K562 (cell line): ENCODE results near the gene ZNF121. TPM values are rescaled to one million over a fixed set of nuclear protein-coding genes. Genes with fewer than 3 reads are reported as not detected.

Source experiments
- C11orf30 ChIP-seq: fragments of 450-650 bp; IDR thresholded peaks from 2 replicates; pipeline ENCODE4 v1.6.1; 2016; ENCODE audit warnings: low read depth, mild to moderate bottlenecking
- DIDO1 ChIP-seq: fragments of 450-650 bp; IDR thresholded peaks from 2 replicates; pipeline ENCODE4 v1.6.1; 2016; ENCODE audit warnings: low read depth, missing biosample characterization, missing genetic modification characterization
- ELF2 ChIP-seq: fragments of 250-450 bp; sonication (Bioruptor Pico); IDR thresholded peaks from 2 replicates; pipeline ENCODE4 v1.5.0; 2021; ENCODE audit warnings: mild to moderate bottlenecking
- GTF2A2 ChIP-seq: IDR thresholded peaks from 2 replicates; pipeline ENCODE4 v1.6.1; 2016; ENCODE audit warnings: mild to moderate bottlenecking, missing genetic modification characterization, missing compliant biosample characterization
- POLR2G ChIP-seq: fragments of 200-400 bp; formaldehyde crosslinking; IDR thresholded peaks from 2 replicates; pipeline ENCODE4 v1.6.1; 2017; ENCODE audit warnings: low read depth, mild to moderate bottlenecking, antibody characterized with exemption, low read length, moderate library complexity
- RBM25 ChIP-seq: fragments of 200-400 bp; formaldehyde crosslinking; IDR thresholded peaks from 2 replicates; pipeline ENCODE4 v1.6.1; 2018; ENCODE audit warnings: low read length, low read depth, moderate library complexity; ENCODE audit not compliant: severe bottlenecking
- SMC3 ChIP-seq: conservative IDR thresholded peaks from 2 replicates; pipeline ENCODE4 v1.6.1; 2011; ENCODE audit warnings: low read depth, low read length, improper control_type of control experiment; ENCODE audit not compliant: insufficient read depth
- STAT5A ChIP-seq: IDR thresholded peaks from 2 replicates; pipeline ENCODE4 v1.6.1; 2012; ENCODE audit warnings: low read length, inconsistent platforms, borderline replicate concordance
- YY1 ChIP-seq, 3 experiments: IDR thresholded peaks; 2 replicates each; pipeline ENCODE4 v1.6.1; 2011; ENCODE audit warnings: low read length in 2 of 3, mild to moderate bottlenecking in 2 of 3, moderate library complexity in 2 of 3, borderline replicate concordance in 1 of 3, control low read depth in 1 of 3, low read depth in 1 of 3; ENCODE audit not compliant: insufficient read depth in 3 of 3, insufficient replicate concordance in 2 of 3, control insufficient read depth in 1 of 3, insufficient read length in 1 of 3; ENCODE audit errors: extremely low read depth in 1 of 3
- ZNF165 ChIP-seq: fragments of 250-450 bp; sonication (Bioruptor Pico); IDR thresholded peaks from 2 replicates; pipeline ENCODE4 v1.4.0; 2020; ENCODE audit warnings: borderline replicate concordance
- ZNF639 ChIP-seq, 2 experiments: fragments of 200-800 bp in 1 of 2; sonication (Bioruptor generic) in 1 of 2; sonication (generic) in 1 of 2; formaldehyde crosslinking in 1 of 2; IDR thresholded peaks in 1 of 2; conservative IDR thresholded peaks in 1 of 2; 2 replicates each; pipeline versions ENCODE4 v1.5.0 to v1.6.1; 2016 to 2020; ENCODE audit warnings: missing compliant biosample characterization in 1 of 2, missing genetic modification characterization in 1 of 2, missing genetic modification reagents in 1 of 2
- ZNF79 ChIP-seq: fragments of 250-450 bp; sonication (Bioruptor Pico); IDR thresholded peaks from 2 replicates; pipeline ENCODE4 v1.4.0; 2020; ENCODE audit warnings: low read depth, mild to moderate bottlenecking, moderate library complexity
- polyA plus RNA-seq, 8 experiments: library from polyadenylated mRNA; depleted of rRNA in 4 of 8; stranded (reverse) in 5 of 8; unstranded in 3 of 8; fragments of >200 nt; fragmentation: Nextera tagmentation in 2 of 8; fragmentation: Illumina TruSeq in 1 of 8; extraction: Ambion mirVana in 2 of 8; extraction: Trizol in 1 of 8; gene quantifications; 2 replicates each; pipeline versions ENCODE4 v1.2.1 to v1.2.3, GENCODE V29; 2011 to 2014; ENCODE audit warnings: inconsistent platforms in 1 of 8, missing spikeins in 1 of 8
- total RNA-seq, 7 experiments: library from RNA; depleted of rRNA in 6 of 7; stranded (reverse); fragments of >200 nt in 6 of 7; fragmentation: Illumina TruSeq in 2 of 7; extraction: Trizol in 2 of 7; gene quantifications; 2 replicates each; pipeline versions ENCODE4 v1.2.1 to v1.2.3, GENCODE V29; 2011 to 2021; ENCODE audit warnings: low replicate concordance in 1 of 7
- TF ChIP-seq, protein P1 (sequence below): fragments of 450-650 bp; conservative IDR thresholded peaks from 2 replicates; pipeline ENCODE4 v1.6.1; 2016; ENCODE audit warnings: missing genetic modification characterization, low read depth, mild to moderate bottlenecking, missing compliant biosample characterization, moderate library complexity
- TF ChIP-seq, protein P2 (sequence below): fragments of 250-450 bp; sonication (Bioruptor Pico); IDR thresholded peaks from 2 replicates; pipeline ENCODE4 v1.9.0; 2021; ENCODE audit warnings: mild to moderate bottlenecking, inconsistent platforms
- TF ChIP-seq, protein P3 (sequence below): fragments of 250-450 bp; sonication (Bioruptor Pico); IDR thresholded peaks from 2 replicates; pipeline ENCODE4 v1.5.0; 2020; ENCODE audit warnings: mild to moderate bottlenecking, borderline replicate concordance
- TF ChIP-seq, protein P4 (sequence below): fragments of 450-650 bp; formaldehyde crosslinking; IDR thresholded peaks from 2 replicates; pipeline ENCODE4 v1.4.0; 2020; ENCODE audit warnings: mild to moderate bottlenecking, moderate library complexity

Gene ZNF121
- total and polyA plus RNA-seq, 9 of the 15 experiments (the other 6 are each of a cell fraction or from before 2014, with no cell fraction given): 14.6 to 115 (median 33.4) TPM

DNA sequence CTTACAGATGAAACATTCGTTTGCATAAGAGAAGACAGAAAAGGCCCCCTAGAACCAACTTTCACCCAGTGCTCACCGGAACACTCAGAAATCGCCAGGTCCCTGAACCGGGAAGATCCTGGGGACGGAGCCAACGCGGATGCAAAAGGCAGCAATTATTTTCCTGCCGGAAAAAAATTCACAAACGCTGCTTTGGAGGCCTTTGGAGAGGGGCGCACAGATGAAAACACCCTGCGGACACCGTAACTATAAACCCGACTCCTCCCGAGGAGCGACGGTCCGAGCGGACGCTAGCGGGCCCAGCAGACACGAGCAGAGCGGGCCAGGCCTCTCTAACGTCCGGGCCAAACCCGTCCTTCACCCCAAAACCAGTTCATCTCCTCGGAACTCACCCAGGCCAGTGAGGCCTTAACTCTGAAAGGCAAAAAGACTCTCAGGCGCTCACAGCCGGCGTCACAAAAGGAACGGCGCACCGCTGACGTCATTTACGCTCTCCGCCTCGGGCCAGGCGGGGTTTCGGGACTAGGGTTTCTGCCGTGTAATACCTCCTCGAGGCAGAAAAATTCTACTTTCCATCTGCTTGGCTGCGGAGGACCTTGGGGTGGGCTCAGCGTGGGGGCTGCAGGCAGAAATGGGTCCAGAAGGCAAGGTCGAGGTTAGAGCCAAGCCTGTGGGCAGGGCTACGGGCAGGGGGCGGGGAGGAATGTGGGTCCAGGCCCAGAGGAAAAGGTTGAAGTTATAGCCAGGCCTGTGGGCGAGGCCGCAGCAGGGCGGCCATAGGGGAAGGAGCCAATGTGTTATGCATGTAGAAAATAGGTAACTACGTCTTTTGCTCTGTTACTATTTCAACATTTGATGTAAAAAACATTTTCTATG lies 45.9 kb downstream of the ZNF121 start, which contains the start of gene ZNF426 (continued):
- TF ChIP-seq, protein P1, sequence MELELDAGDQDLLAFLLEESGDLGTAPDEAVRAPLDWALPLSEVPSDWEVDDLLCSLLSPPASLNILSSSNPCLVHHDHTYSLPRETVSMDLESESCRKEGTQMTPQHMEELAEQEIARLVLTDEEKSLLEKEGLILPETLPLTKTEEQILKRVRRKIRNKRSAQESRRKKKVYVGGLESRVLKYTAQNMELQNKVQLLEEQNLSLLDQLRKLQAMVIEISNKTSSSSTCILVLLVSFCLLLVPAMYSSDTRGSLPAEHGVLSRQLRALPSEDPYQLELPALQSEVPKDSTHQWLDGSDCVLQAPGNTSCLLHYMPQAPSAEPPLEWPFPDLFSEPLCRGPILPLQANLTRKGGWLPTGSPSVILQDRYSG (tag): 0 out of 2 replicates have a peak, but pooled peaks have one; percentile 43
- TF ChIP-seq GTF2A2 (tag) (no peak), YY1 (IDR thresholded peaks at IDR 0.05; ENCODE audit: borderline replicate concordance in 1 of 3, control insufficient read depth in 1 of 3, extremely low read depth in 1 of 3, insufficient read depth in 3 of 3, insufficient read length in 1 of 3, insufficient replicate concordance in 2 of 3, low read depth in 1 of 3, low read length in 2 of 3) (peak; percentile 41 to 82 (median 43)), ZNF79 (CRISPR knock-in tag) (no peak), RBM25 (no peak), STAT5A (no peak), ZNF639 (CRISPR knock-in tag; conservative IDR thresholded peaks at IDR 0.05 in 1 of 2, IDR thresholded peaks at IDR 0.05 in 1 of 2) (peak in 1 of 2 experiments; percentile 48; a peak in 1 of 4 replicates), ELF2 (CRISPR knock-in tag) (no peak), POLR2G (peak; percentile 86), SMC3 (no peak), DIDO1 (tag) (peak; percentile 93), ZNF165 (no peak), C11orf30 (peak; percentile 95)
- TF ChIP-seq, protein P2, sequence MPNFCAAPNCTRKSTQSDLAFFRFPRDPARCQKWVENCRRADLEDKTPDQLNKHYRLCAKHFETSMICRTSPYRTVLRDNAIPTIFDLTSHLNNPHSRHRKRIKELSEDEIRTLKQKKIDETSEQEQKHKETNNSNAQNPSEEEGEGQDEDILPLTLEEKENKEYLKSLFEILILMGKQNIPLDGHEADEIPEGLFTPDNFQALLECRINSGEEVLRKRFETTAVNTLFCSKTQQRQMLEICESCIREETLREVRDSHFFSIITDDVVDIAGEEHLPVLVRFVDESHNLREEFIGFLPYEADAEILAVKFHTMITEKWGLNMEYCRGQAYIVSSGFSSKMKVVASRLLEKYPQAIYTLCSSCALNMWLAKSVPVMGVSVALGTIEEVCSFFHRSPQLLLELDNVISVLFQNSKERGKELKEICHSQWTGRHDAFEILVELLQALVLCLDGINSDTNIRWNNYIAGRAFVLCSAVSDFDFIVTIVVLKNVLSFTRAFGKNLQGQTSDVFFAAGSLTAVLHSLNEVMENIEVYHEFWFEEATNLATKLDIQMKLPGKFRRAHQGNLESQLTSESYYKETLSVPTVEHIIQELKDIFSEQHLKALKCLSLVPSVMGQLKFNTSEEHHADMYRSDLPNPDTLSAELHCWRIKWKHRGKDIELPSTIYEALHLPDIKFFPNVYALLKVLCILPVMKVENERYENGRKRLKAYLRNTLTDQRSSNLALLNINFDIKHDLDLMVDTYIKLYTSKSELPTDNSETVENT (CRISPR knock-in tag): no peak
- TF ChIP-seq, protein P3, sequence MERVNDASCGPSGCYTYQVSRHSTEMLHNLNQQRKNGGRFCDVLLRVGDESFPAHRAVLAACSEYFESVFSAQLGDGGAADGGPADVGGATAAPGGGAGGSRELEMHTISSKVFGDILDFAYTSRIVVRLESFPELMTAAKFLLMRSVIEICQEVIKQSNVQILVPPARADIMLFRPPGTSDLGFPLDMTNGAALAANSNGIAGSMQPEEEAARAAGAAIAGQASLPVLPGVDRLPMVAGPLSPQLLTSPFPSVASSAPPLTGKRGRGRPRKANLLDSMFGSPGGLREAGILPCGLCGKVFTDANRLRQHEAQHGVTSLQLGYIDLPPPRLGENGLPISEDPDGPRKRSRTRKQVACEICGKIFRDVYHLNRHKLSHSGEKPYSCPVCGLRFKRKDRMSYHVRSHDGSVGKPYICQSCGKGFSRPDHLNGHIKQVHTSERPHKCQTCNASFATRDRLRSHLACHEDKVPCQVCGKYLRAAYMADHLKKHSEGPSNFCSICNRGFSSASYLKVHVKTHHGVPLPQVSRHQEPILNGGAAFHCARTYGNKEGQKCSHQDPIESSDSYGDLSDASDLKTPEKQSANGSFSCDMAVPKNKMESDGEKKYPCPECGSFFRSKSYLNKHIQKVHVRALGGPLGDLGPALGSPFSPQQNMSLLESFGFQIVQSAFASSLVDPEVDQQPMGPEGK (CRISPR knock-in tag): no peak
- TF ChIP-seq, protein P4, sequence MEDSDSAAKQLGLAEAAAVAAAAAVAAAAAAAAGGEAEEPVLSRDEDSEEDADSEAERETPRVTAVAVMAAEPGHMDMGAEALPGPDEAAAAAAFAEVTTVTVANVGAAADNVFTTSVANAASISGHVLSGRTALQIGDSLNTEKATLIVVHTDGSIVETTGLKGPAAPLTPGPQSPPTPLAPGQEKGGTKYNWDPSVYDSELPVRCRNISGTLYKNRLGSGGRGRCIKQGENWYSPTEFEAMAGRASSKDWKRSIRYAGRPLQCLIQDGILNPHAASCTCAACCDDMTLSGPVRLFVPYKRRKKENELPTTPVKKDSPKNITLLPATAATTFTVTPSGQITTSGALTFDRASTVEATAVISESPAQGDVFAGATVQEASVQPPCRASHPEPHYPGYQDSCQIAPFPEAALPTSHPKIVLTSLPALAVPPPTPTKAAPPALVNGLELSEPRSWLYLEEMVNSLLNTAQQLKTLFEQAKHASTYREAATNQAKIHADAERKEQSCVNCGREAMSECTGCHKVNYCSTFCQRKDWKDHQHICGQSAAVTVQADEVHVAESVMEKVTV (CRISPR knock-in tag): no peak
